Subcutaneous adipose tissue (tissue), 4 donors: Measurements from ENCODE around the gene EPAS1. TPM values are rescaled to one million over a fixed set of nuclear protein-coding genes. Genes with fewer than 3 reads are reported as not detected.

Source experiments
- CTCF ChIP-seq: fragments of 450-650 bp; IDR thresholded peaks from one replicate; pipeline ENCODE4 v1.5.1; 2016; ENCODE audit warnings: low read depth, mild to moderate bottlenecking, control low read depth, antibody characterized with exemption, moderate library complexity
- total RNA-seq, 4 donors: library from RNA; depleted of rRNA; stranded (reverse); fragments of >200 nt; gene quantifications; one replicate each; pipeline ENCODE4 v1.1.0, GENCODE V29; 2016

EPAS1 gene
- total RNA-seq, 4 donors from 2014 or later = 168 to 1,000 (median 337) TPM

- no peak for TF ChIP-seq CTCF
Observed at GRCh38 chr2:46360303-46360702, 63.1 kb downstream of the EPAS1 start.

GRCh38 chr2:46361920-46362666, 64.9 kb downstream of the EPAS1 start:
- no peak for TF ChIP-seq CTCF

DNA sequence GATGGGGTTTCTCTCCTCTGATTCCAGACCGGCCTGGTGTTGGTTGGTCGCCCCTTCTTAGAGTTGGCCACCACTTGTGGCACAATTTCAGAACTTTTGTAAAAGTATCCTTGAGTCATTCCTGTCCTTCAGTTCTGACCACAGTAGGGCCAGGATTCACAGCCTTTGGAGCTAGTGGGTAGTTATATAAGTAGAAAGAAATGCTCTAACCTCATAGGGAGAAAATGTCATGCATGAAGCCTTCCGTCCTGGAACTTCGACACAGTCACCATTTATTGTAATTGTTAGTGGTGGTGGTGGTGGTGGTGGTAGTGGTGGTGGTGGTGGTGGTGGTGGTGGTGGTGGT, 65.4 kb downstream of the EPAS1 start:
- TF ChIP-seq CTCF = no peak

GRCh38 chr2:46363535-46364170, 66.4 kb downstream of the EPAS1 start:
- no peak for TF ChIP-seq CTCF

GRCh38 chr2:46364797-46365457, 67.7 kb downstream of the EPAS1 start:
- TF ChIP-seq CTCF = no peak

- TF ChIP-seq CTCF = no peak
Observed at GRCh38 chr2:46365913-46366667, 68.9 kb downstream of the EPAS1 start.

DNA sequence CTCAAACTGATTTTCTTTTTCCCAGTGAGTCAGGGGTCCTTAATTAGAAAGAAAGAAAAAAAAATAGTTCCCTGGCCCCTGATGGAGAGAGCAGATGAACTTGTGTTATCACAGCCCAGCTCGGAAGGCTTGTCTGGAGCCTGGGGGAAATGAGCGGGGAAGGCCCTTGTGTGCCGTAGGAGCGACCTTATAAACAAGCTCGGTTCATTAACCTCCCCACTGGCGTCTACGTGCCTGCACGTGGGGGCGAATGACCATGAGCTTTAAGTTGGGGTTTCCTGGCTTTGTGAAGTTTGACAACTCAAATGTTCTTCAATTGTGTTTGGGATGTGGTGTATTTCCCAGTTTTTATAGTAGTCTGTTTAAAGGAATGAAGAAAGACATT, 69.5 kb downstream of the EPAS1 start:
- TF ChIP-seq CTCF = no peak
